KMS-11 (cell line): ENCODE data around the gene KRTAP10-9.
"Not testable (repeated sequence)": the region's sequence is repeated elsewhere in the genome, so short reads cannot be mapped to it uniquely, and the experiment has no call there.

ENCODE experiments used
- H2AFZ ChIP-seq: fragments of 200-600 bp; sonication (generic); 2 replicates; pipeline ENCODE4 v1.6.1; 2016; ENCODE audit warnings: antibody characterized with exemption, mixed run types, low read depth
- H3K27ac ChIP-seq: fragments of 200-600 bp; sonication (generic); 2 replicates; pipeline ENCODE4 v1.6.1; 2016; ENCODE audit warnings: mild to moderate bottlenecking, mixed run types
- H3K27me3 ChIP-seq: fragments of 200-600 bp; sonication (generic); 2 replicates; pipeline ENCODE4 v1.6.1; 2017; ENCODE audit warnings: mild to moderate bottlenecking, low read depth, mixed run types, moderate library complexity; ENCODE audit not compliant: insufficient read depth
- H3K36me3 ChIP-seq: fragments of 200-600 bp; sonication (generic); 2 replicates; pipeline ENCODE4 v1.6.1; 2017; ENCODE audit warnings: mild to moderate bottlenecking, mixed run types; ENCODE audit not compliant: insufficient read depth
- H3K4me1 ChIP-seq: fragments of 200-600 bp; sonication (generic); 2 replicates; pipeline ENCODE4 v1.6.1; 2016; ENCODE audit warnings: mild to moderate bottlenecking, low read depth, mixed run types; ENCODE audit not compliant: poor library complexity, severe bottlenecking
- H3K4me2 ChIP-seq: fragments of 200-600 bp; sonication (generic); 2 replicates; pipeline ENCODE4 v1.7.0; 2016; ENCODE audit warnings: mild to moderate bottlenecking, mixed run types
- H3K4me3 ChIP-seq: fragments of 200-600 bp; sonication (generic); IDR thresholded peaks from 2 replicates; pipeline ENCODE4 v1.6.1; 2017; ENCODE audit warnings: low read depth, low read length, mixed read lengths; ENCODE audit not compliant: insufficient read depth
- H3K79me2 ChIP-seq: fragments of 200-600 bp; sonication (generic); 2 replicates; pipeline ENCODE4 v1.6.1; 2016; ENCODE audit warnings: low read depth, mixed run types; ENCODE audit not compliant: insufficient read depth
- H3K9ac ChIP-seq: fragments of 200-600 bp; sonication (generic); 2 replicates; pipeline ENCODE4 v1.6.1; 2016; ENCODE audit warnings: mild to moderate bottlenecking, mixed run types
- H4K20me1 ChIP-seq: fragments of 200-600 bp; sonication (generic); 2 replicates; pipeline ENCODE4 v1.6.1; 2016; ENCODE audit warnings: mild to moderate bottlenecking, mixed run types; ENCODE audit not compliant: insufficient read depth
- TF ChIP-seq, protein P1 (sequence below): fragments of 200-600 bp; sonication (generic); conservative IDR thresholded peaks from 2 replicates; pipeline ENCODE4 v1.6.1; 2017; ENCODE audit warnings: low read depth, mild to moderate bottlenecking, antibody characterized with exemption, low read length, moderate library complexity, mixed read lengths

KRTAP10-9 gene

DNA sequence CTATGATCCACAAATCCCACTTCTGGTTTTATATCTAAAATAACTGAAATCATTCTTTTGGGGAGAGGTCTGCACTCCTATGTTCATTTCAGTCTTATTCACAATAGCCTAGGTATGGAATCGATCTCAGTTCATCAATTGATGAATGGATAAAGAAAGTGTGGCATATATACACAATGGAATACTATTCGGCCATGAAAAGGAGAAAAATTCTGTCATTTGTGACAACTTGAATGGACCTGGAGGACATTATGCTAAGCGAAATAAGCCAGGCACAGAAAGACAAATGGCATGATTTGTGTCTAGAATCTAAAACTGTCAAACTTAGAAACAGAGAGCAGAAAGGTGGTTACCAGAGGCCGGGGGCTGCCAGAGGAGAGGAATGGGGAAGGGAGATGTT lies 20.4 kb upstream of the KRTAP10-9 start:
- Histone ChIP-seq H3K4me3 (no peak overlapping the region), H3K4me2 (no peak overlapping the region)

DNA sequence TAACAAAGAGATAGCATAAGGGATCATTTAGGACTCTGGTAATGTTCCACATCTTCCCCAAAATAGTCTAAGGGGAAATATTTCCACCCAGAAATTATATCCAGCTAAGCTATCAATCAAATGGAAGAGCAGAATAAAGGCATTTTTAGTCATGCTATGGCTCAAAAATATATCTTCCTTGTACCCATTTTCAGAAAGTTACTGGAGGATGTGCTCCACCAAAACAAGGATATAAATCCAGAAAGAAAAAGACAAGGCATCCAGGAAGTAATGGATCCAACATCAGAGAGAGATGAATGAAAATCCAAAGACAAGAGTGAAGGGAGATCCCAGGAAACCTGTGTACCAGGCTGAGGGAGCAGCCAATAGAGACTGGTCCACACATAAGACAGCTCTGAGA lies 17.7 kb upstream of the KRTAP10-9 start:
- Histone ChIP-seq H3K27ac (no peak overlapping the region), H3K9ac (no peak overlapping the region), H3K36me3 (no peaks in the 10 kb centered on the region), H3K27me3 (peaks cover 19% of the 10 kb centered on the region; the same call in 1 of the 2 replicates), H4K20me1 (no peaks in the 10 kb centered on the region), H3K4me1 (no peaks in the 10 kb centered on the region), H3K4me3 (no peak overlapping the region), H3K79me2 (no peaks in the 10 kb centered on the region), H3K4me2 (no peak overlapping the region), H2AFZ (no peak overlapping the region)
- TF ChIP-seq, protein P1, sequence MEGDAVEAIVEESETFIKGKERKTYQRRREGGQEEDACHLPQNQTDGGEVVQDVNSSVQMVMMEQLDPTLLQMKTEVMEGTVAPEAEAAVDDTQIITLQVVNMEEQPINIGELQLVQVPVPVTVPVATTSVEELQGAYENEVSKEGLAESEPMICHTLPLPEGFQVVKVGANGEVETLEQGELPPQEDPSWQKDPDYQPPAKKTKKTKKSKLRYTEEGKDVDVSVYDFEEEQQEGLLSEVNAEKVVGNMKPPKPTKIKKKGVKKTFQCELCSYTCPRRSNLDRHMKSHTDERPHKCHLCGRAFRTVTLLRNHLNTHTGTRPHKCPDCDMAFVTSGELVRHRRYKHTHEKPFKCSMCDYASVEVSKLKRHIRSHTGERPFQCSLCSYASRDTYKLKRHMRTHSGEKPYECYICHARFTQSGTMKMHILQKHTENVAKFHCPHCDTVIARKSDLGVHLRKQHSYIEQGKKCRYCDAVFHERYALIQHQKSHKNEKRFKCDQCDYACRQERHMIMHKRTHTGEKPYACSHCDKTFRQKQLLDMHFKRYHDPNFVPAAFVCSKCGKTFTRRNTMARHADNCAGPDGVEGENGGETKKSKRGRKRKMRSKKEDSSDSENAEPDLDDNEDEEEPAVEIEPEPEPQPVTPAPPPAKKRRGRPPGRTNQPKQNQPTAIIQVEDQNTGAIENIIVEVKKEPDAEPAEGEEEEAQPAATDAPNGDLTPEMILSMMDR, result no peak

More for the DNA sequence above, 20.4 kb upstream of the KRTAP10-9 start:
- H3K27ac ChIP-seq, result no peak overlapping the region
- H3K27me3 ChIP-seq, result peaks cover 20% of the 10 kb centered on the region; the same call in 1 of the 2 replicates
- H3K79me2 ChIP-seq, result no peaks in the 10 kb centered on the region
- H2AFZ ChIP-seq, result no peak overlapping the region
- H3K36me3 ChIP-seq, result no peaks in the 10 kb centered on the region
- H4K20me1 ChIP-seq, result no peaks in the 10 kb centered on the region
- H3K4me1 ChIP-seq, result no peaks in the 10 kb centered on the region
- H3K9ac ChIP-seq, result no peak overlapping the region
- TF ChIP-seq, protein P1, result no peak

DNA sequence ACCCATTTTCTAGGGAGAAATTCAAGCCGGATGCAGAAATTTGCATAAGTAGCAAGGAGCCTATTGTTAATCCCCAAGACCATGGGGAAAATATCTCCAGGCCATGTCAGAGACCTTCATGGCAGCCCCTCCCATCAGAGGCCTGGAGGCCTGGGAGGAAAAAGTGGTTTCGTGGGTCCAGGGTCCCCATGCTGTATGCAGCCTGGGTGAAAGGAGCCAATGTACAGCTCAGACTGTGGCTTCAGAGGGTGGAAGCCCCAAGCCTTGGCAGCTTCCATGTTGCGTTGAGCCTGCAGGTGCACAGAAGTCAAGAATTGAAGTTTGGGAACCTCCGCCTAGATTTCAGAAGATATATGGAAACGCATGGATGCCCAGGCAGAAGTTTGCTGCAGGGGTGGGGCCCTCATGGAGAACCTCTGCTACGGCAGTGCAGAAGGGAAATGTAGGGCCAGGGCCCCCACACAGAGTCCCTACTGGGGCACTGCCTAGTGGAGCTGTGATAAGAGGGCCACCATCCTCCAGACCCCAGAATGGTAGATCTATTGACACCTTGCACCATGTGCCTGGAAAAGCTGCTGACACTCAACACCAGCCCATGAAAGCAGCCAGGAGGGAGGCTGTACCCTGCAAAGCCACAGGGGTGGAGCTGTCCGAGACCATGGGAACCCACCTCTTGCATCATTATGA lies 16.6 kb upstream of the KRTAP10-9 start:
- peaks cover 19% of the 10 kb centered on the region for H3K27me3 ChIP-seq
- H3K4me2 ChIP-seq, H3K9ac ChIP-seq: not testable (repeated sequence)

DNA sequence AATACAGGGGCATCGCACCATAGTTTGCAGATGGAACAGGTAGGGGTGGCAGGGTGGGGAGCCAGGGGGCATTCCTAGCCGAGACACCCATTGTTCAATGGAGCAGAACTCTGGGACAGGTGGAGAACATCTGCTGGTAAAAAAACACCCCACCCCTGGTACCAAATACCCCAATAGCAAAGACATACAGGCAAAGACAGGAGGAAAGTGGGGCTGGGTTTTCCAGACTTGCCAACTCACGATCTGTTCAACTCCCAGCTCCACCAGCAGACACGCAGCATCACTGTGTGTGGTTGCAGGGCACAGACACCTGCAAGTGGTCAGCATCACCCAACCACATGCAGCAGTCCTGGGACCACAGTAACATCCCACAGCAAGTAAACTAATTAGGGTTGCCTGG lies 15.3 kb upstream of the KRTAP10-9 start:
- Histone ChIP-seq H3K4me3 (no peak overlapping the region), H3K36me3 (no peaks in the 10 kb centered on the region), H3K4me2 (no peak overlapping the region), H3K27me3 (peaks cover 22% of the 10 kb centered on the region), H4K20me1 (no peaks in the 10 kb centered on the region), H3K79me2 (no peaks in the 10 kb centered on the region), H2AFZ (no peak overlapping the region), H3K4me1 (no peaks in the 10 kb centered on the region), H3K27ac (no peak overlapping the region), H3K9ac (no peak overlapping the region)
- TF ChIP-seq, protein P1, result no peak

More for the DNA sequence above, 16.6 kb upstream of the KRTAP10-9 start:
- not testable (repeated sequence) for H3K27ac ChIP-seq, H3K36me3 ChIP-seq, H2AFZ ChIP-seq, H3K79me2 ChIP-seq, H4K20me1 ChIP-seq, H3K4me3 ChIP-seq, H3K4me1 ChIP-seq

DNA sequence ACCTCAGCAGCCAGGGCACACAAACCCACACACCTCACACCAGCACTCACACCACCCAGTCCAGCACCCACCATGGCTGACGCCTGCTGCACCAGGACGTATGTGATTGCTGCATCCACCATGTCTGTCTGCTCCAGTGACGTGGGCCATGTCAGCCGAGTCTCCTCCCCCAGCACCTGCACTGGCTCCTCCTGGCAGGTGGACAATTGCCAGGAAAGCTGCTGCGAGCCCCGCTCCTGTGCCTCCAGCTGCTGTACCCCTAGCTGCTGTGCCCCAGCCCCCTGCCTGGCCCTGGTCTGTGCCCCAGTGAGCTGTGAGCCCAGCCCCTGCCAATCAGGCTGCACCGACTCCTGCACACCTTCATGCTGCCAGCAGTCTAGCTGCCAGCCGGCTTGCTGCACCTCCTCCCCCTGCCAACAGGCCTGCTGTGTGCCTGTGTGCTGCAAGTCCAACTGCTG lies 14.8 kb upstream of the KRTAP10-9 start, which contains the start of gene KRTAP10-8:
KRTAP10-8 (plus strand) TSS at position 51 of the 458 bp plus-strand sequence; CDS start at position 73, 22 bp downstream.
- Histone ChIP-seq H3K4me3 (no peak within 1 kb of the TSS), H3K27me3 (peaks cover 22% of the 10 kb centered on the region), H3K4me1 (no peaks in the 10 kb centered on the region), H3K9ac (no peak within 1 kb of the TSS), H3K27ac (no peak within 1 kb of the TSS), H3K4me2 (no peak within 1 kb of the TSS), H3K79me2 (no peaks in the 10 kb centered on the region), H4K20me1 (no peaks in the 10 kb centered on the region), H2AFZ (no peak within 1 kb of the TSS), H3K36me3 (no peaks in the 10 kb centered on the region)
- TF ChIP-seq, protein P1, result no peak
